Measurements from ENCODE around the gene NPAS3.

- TF ChIP-seq CTCF (IDR thresholded peaks at IDR 0.05; ENCODE audit: low read length) (no peak), EZH2phosphoT487 (IDR thresholded peaks at IDR 0.05; ENCODE audit: low read length) (no peak)
Measured at GRCh38 chr14:33290641-33291040, 352.0 kb downstream of the NPAS3 start.
